RWPE2 (cell line): ENCODE results near the gene MAP3K14.

Source experiments
- ATAC-seq: fragments of 200-7000 bp; cut with Tn5 transposase; 3 replicates; pipeline ENCODE4 v1.9.1; 2021; ENCODE audit warnings: low read depth
- DNase-seq: peaks from one replicate; pipeline ENCODE4 v3.0.0-alpha.2; 2020; ENCODE audit warnings: low spot score
- H3K27ac ChIP-seq: fragments of 450-650 bp; 2 replicates; pipeline ENCODE4 v1.5.1; 2017; ENCODE audit warnings: mild to moderate bottlenecking; ENCODE audit not compliant: poor library complexity, severe bottlenecking
- H3K27me3 ChIP-seq: fragments of 250-450 bp; sonication (Bioruptor Pico); 2 replicates; pipeline ENCODE4 v1.5.1; 2021; ENCODE audit warnings: mild to moderate bottlenecking, moderate library complexity; ENCODE audit not compliant: insufficient read depth, poor library complexity, severe bottlenecking
- H3K36me3 ChIP-seq: fragments of 250-450 bp; sonication (Bioruptor Pico); 2 replicates; pipeline ENCODE4 v1.5.1; 2020; ENCODE audit warnings: low read depth, mild to moderate bottlenecking, moderate library complexity
- H3K4me1 ChIP-seq: fragments of 250-450 bp; sonication (Bioruptor Pico); 2 replicates; pipeline ENCODE4 v1.5.1; 2021; ENCODE audit warnings: mild to moderate bottlenecking, moderate library complexity; ENCODE audit not compliant: insufficient read depth, poor library complexity, severe bottlenecking
- H3K4me3 ChIP-seq: fragments of 250-450 bp; sonication (Bioruptor Pico); 2 replicates; pipeline ENCODE4 v1.5.1; 2021; ENCODE audit warnings: mild to moderate bottlenecking, moderate library complexity; ENCODE audit not compliant: severe bottlenecking
- H3K9me3 ChIP-seq: fragments of 250-450 bp; sonication (Bioruptor Pico); 2 replicates; pipeline ENCODE4 v1.5.1; 2021; ENCODE audit warnings: mild to moderate bottlenecking, moderate library complexity; ENCODE audit not compliant: severe bottlenecking
- TF ChIP-seq, protein P1 (sequence below): fragments of 450-650 bp; IDR thresholded peaks from one replicate; pipeline ENCODE4 v1.5.1; 2017; ENCODE audit warnings: mild to moderate bottlenecking, moderate library complexity; ENCODE audit not compliant: poor library complexity, severe bottlenecking

MAP3K14 gene

GRCh38 chr17:45276031-45276430 lies 40.8 kb downstream of the MAP3K14 start:
- no peak for ATAC-seq
- H3K4me1 ChIP-seq, result no peaks in the 10 kb centered on the region
- H3K36me3 ChIP-seq, result peaks cover 65% of the 10 kb centered on the region
- no peaks in the 10 kb centered on the region for H3K27me3 ChIP-seq
- no peak overlapping the region for H3K4me3 ChIP-seq
- no peak for DNase-seq
- H3K27ac ChIP-seq, result no peak overlapping the region
- no peaks in the 10 kb centered on the region for H3K9me3 ChIP-seq
- TF ChIP-seq, protein P1, sequence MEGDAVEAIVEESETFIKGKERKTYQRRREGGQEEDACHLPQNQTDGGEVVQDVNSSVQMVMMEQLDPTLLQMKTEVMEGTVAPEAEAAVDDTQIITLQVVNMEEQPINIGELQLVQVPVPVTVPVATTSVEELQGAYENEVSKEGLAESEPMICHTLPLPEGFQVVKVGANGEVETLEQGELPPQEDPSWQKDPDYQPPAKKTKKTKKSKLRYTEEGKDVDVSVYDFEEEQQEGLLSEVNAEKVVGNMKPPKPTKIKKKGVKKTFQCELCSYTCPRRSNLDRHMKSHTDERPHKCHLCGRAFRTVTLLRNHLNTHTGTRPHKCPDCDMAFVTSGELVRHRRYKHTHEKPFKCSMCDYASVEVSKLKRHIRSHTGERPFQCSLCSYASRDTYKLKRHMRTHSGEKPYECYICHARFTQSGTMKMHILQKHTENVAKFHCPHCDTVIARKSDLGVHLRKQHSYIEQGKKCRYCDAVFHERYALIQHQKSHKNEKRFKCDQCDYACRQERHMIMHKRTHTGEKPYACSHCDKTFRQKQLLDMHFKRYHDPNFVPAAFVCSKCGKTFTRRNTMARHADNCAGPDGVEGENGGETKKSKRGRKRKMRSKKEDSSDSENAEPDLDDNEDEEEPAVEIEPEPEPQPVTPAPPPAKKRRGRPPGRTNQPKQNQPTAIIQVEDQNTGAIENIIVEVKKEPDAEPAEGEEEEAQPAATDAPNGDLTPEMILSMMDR, result no peak

DNA sequence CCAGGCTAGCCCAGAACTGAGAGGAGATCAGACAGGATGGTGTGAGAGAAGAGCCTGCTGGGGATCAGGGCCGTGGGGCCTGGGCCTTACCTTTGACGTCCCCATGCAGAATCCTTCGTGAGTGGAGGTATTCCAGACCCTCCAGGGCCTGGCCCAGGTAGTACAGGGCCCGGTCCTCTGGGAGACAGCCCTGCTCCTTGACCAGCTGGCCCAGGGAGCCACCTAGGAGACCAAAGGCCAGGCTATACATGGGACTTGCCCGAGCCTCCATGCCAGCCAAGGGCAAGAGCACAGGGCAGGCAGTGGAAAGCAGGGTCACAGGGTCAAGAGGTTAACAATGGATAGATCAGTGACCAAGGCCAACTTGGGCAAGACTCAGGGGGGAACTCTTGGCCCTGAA lies 42.8 kb downstream of the MAP3K14 start:
- Histone ChIP-seq H3K27me3 (no peaks in the 10 kb centered on the region), H3K4me3 (no peak overlapping the region), H3K27ac (no peak overlapping the region), H3K4me1 (no peaks in the 10 kb centered on the region), H3K9me3 (no peaks in the 10 kb centered on the region), H3K36me3 (peaks cover 71% of the 10 kb centered on the region)
- TF ChIP-seq, protein P1, result no peak
- DNase-seq, result peak; percentile 52
- no peak for ATAC-seq

GRCh38 chr17:45273551-45273957 lies 43.3 kb downstream of the MAP3K14 start:
- TF ChIP-seq, protein P1, result no peak
- ATAC-seq, result no peak
- no peak overlapping the region for H3K27ac ChIP-seq
- H3K9me3 ChIP-seq, result no peaks in the 10 kb centered on the region
- peaks cover 76% of the 10 kb centered on the region for H3K36me3 ChIP-seq
- no peaks in the 10 kb centered on the region for H3K27me3 ChIP-seq
- H3K4me1 ChIP-seq, result no peaks in the 10 kb centered on the region
- DNase-seq, result peak; percentile 58
- H3K4me3 ChIP-seq, result no peak overlapping the region

DNA sequence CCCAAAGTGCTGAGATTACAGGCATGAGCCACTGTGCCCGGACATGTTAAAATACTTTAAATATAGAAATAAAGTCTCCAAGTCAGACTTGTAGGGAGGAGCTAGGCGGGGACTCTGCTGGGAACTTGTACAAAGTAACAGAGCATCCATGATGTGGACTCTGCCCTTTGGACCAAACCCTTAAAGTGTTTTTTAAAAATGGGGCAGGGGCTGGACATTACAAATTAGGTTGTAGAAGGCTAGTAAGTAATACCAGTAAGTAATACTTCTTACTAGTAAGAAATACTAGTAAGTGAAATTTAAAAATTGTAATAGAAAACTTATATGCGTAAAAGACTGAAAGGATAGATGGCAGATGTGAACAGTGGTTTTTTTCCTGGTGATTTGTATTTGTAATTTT lies 45.2 kb downstream of the MAP3K14 start:
- H3K4me3 ChIP-seq, result no peak overlapping the region
- no peaks in the 10 kb centered on the region for H3K9me3 ChIP-seq
- no peaks in the 10 kb centered on the region for H3K27me3 ChIP-seq
- TF ChIP-seq, protein P1, result no peak
- no peak for ATAC-seq
- H3K27ac ChIP-seq, result no peak overlapping the region
- no peak for DNase-seq
- no peaks in the 10 kb centered on the region for H3K4me1 ChIP-seq
- H3K36me3 ChIP-seq, result peaks cover 86% of the 10 kb centered on the region

DNA sequence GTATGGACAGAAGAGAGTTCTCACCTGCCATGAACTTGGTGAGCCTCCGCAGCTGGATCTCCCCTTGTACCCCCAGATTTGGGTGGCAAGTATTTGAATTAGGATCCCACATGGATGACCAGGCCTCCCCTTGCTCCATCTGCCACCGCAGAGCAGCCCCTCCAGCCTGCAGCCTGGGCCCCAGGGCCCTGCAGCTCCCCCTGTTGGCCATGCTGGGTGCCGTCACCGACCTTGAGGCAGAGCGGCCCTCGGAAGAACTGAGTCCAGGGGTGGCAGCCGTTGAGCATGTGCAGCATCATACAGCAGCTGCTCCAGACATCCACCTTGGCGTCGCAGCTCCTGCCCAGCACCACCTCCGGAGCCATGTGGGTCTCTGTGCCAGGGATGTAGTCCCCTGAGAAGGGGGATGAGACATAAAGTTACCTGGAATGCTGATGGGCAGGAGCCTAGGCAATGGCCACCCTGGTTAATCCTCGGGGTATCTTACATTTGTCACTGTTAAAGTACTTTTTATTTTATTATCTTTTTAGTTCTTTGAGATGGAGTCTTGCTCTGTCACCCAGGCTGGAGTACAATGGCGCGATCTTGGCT lies 45.9 kb downstream of the MAP3K14 start:
- no peaks in the 10 kb centered on the region for H3K27me3 ChIP-seq
- TF ChIP-seq, protein P1, result peak; percentile 53
- H3K36me3 ChIP-seq, result peaks cover 93% of the 10 kb centered on the region
- ATAC-seq (peak; percentile 28; the same call in 1 of the 3 replicates), DNase-seq (peak; percentile 38)
- no peak overlapping the region for H3K4me3 ChIP-seq
- H3K4me1 ChIP-seq, result no peaks in the 10 kb centered on the region
- no peak overlapping the region for H3K27ac ChIP-seq
- no peaks in the 10 kb centered on the region for H3K9me3 ChIP-seq
